A549 (cell line): ENCODE results near the gene EIF2B2. TPM values are rescaled to one million over a fixed set of nuclear protein-coding genes. Genes with fewer than 3 reads are reported as not detected.

ENCODE experiments used
- ATAC-seq, 2 experiments: fragments of 200-7000 bp in 1 of 2; fragments of >200 bp in 1 of 2; cut with Nextera tagmentation in 1 of 2; cut with Tn5 transposase in 1 of 2; 3 replicates each; pipeline versions ENCODE4 v1.8.0 to v1.9.1; 2018 to 2020; ENCODE audit warnings: mild to moderate bottlenecking in 1 of 2, moderate library complexity in 1 of 2
- CTCF ChIA-PET: fragments of 300-600 bp; sonication (Branson Sonifier 250); formaldehyde crosslinking; extraction: SDS; loops from one replicate; lab custom pipeline; 2021; ENCODE audit warnings: antibody characterized with exemption, inconsistent platforms; lab: Yijun Ruan, JAX
- POLR2A ChIA-PET: fragments of 350-600 bp; formaldehyde crosslinking; extraction: SDS; loops from one replicate; lab custom pipeline; 2021; ENCODE audit warnings: antibody characterized with exemption, inconsistent platforms; lab: Yijun Ruan, JAX
- DNase-seq, 2 experiments: peaks; one replicate each; pipeline versions ENCODE4 v3.0.0 to v3.0.0-alpha.2; 2011 to 2016; ENCODE audit warnings: low read depth in 1 of 2, low spot score in 1 of 2
- FAIRE-seq: peaks from 2 replicates; lab custom pipeline; 2011; peaks lifted over from hg19 to GRCh38; lab: Jason Lieb, UNC
- H3K27ac ChIP-seq, 2 experiments: fragments of >200 bp; sonication (Bioruptor Twin); formaldehyde crosslinking; 3 replicates each; pipeline ENCODE4 v1.5.1; 2016 to 2017
- H3K4me1 ChIP-seq: fragments of >200 bp; sonication (Bioruptor Twin); formaldehyde crosslinking; 3 replicates; pipeline ENCODE4 v1.6.1; 2016
- H3K4me2 ChIP-seq: fragments of >200 bp; sonication (Bioruptor Twin); formaldehyde crosslinking; 3 replicates; pipeline ENCODE4 v1.6.1; 2016
- H3K4me3 ChIP-seq: fragments of >200 bp; sonication (Bioruptor Twin); formaldehyde crosslinking; 3 replicates; pipeline ENCODE4 v1.5.1; 2016
- H3K9me3 ChIP-seq: fragments of >200 bp; sonication (Bioruptor Twin); formaldehyde crosslinking; 3 replicates; pipeline ENCODE4 v1.6.1; 2016
- BHLHE40 ChIP-seq: IDR thresholded peaks from 2 replicates; pipeline ENCODE4 v1.6.1; 2012; ENCODE audit warnings: low read depth, low read length, inconsistent platforms
- CBX2 ChIP-seq: fragments of 200-600 bp; sonication (generic); IDR thresholded peaks from 2 replicates; pipeline ENCODE4 v1.6.1; 2016; ENCODE audit warnings: low read depth, mild to moderate bottlenecking, borderline replicate concordance
- CBX8 ChIP-seq: fragments of 200-600 bp; sonication (generic); IDR thresholded peaks from 2 replicates; pipeline ENCODE4 v1.6.1; 2016
- CHD4 ChIP-seq: fragments of 200-600 bp; sonication (generic); IDR thresholded peaks from 2 replicates; pipeline ENCODE4 v1.6.1; 2016; ENCODE audit warnings: antibody characterized with exemption, mild to moderate bottlenecking, borderline replicate concordance
- EP300 ChIP-seq, 2 experiments: fragments of >200 bp; sonication (Bioruptor Twin); formaldehyde crosslinking; IDR thresholded peaks; 2 replicates in 1 of 2; 3 replicates in 1 of 2; pipeline ENCODE4 v1.6.1; 2016 to 2017
- ESRRA ChIP-seq: fragments of 150-350 bp; IDR thresholded peaks from 2 replicates; pipeline ENCODE4 v1.6.1; 2014; ENCODE audit warnings: mild to moderate bottlenecking, low read length, borderline replicate concordance
- FOSL2 ChIP-seq, 2 experiments: fragments of 450-650 bp in 1 of 2; fragments of >200 bp in 1 of 2; sonication (Bioruptor Twin) in 1 of 2; formaldehyde crosslinking; IDR thresholded peaks; 2 replicates each; pipeline versions ENCODE4 v1.5.0 to v1.6.1; 2016 to 2020; ENCODE audit warnings: mild to moderate bottlenecking in 1 of 2, moderate library complexity in 1 of 2
- HEYL ChIP-seq: fragments of 250-450 bp; sonication (Bioruptor Pico); IDR thresholded peaks from 2 replicates; pipeline ENCODE4 v1.8.0; 2021; ENCODE audit warnings: mild to moderate bottlenecking, moderate library complexity
- KDM1A ChIP-seq: fragments of 200-600 bp; sonication (generic); IDR thresholded peaks from 2 replicates; pipeline ENCODE4 v1.6.1; 2016; ENCODE audit warnings: low read depth, mild to moderate bottlenecking
- KDM5A ChIP-seq: fragments of 200-600 bp; sonication (generic); IDR thresholded peaks from 2 replicates; pipeline ENCODE4 v1.6.1; 2016; ENCODE audit warnings: antibody characterized with exemption, mild to moderate bottlenecking
- MAZ ChIP-seq: fragments of 150-350 bp; IDR thresholded peaks from 2 replicates; pipeline ENCODE4 v1.6.1; 2014; ENCODE audit warnings: antibody characterized with exemption, low read depth, low read length, borderline replicate concordance
- MYC ChIP-seq: IDR thresholded peaks from 2 replicates; pipeline ENCODE4 v1.6.1; 2012; ENCODE audit warnings: mild to moderate bottlenecking, inconsistent platforms, low read length, improper control_type of control experiment, borderline replicate concordance
- RCOR1 ChIP-seq: fragments of 150-350 bp; IDR thresholded peaks from 2 replicates; pipeline ENCODE4 v1.6.1; 2014; ENCODE audit warnings: antibody characterized with exemption, low read length, low read depth
- RFX5 ChIP-seq: fragments of 450-650 bp; IDR thresholded peaks from 2 replicates; pipeline ENCODE4 v1.7.1; 2014; ENCODE audit warnings: antibody characterized with exemption, mild to moderate bottlenecking, moderate library complexity
- SMC3 ChIP-seq: fragments of >200 bp; sonication (Bioruptor Twin); formaldehyde crosslinking; IDR thresholded peaks from 3 replicates; pipeline ENCODE4 v1.6.1; 2018; ENCODE audit warnings: inconsistent platforms
- ZNF302 ChIP-seq: fragments of 250-450 bp; sonication (Bioruptor Pico); IDR thresholded peaks from 2 replicates; pipeline ENCODE4 v1.9.0; 2021; ENCODE audit warnings: inconsistent platforms, mild to moderate bottlenecking, moderate library complexity
- WGBS: methylation state at CpG from one replicate; pipeline ENCODE4 v1.1.6; 2017; ENCODE audit errors: missing lambda C conversion rate; 5-methylcytosine and 5-hydroxymethylcytosine counted together
- polyA plus RNA-seq, 4 experiments: library from polyadenylated mRNA; depleted of rRNA in 3 of 4; stranded (reverse); fragments of >200 nt; fragmentation: RNase III in 1 of 4; extraction: RNeasy Plus Mini Kit Qiagen cat#74134 plus additional on column Dnase treatment in 1 of 4; gene quantifications; 2 replicates in 3 of 4; 3 replicates in 1 of 4; pipeline ENCODE4 v1.2.3, GENCODE V29; 2011 to 2017
- TF ChIP-seq, protein P1 (sequence below): IDR thresholded peaks from 2 replicates; pipeline ENCODE4 v1.6.1; 2012
- TF ChIP-seq, protein P2 (sequence below): IDR thresholded peaks from 2 replicates; pipeline ENCODE4 v1.6.1; 2012; ENCODE audit warnings: low read depth, borderline replicate concordance
- TF ChIP-seq, protein P3 (sequence below): fragments of 250-450 bp; sonication (Bioruptor Pico); IDR thresholded peaks from 2 replicates; pipeline ENCODE4 v1.5.0; 2020; ENCODE audit warnings: low read depth, mild to moderate bottlenecking, moderate library complexity
- TF ChIP-seq, protein P4 (sequence below): fragments of 150-350 bp; IDR thresholded peaks from 2 replicates; pipeline ENCODE4 v1.6.1; 2014; ENCODE audit warnings: low read depth, mild to moderate bottlenecking, low read length

Gene EIF2B2
- polyA plus RNA-seq, 2 of the 4 experiments (the other 2 are of a cell fraction) = 88.4 to 116 TPM

DNA sequence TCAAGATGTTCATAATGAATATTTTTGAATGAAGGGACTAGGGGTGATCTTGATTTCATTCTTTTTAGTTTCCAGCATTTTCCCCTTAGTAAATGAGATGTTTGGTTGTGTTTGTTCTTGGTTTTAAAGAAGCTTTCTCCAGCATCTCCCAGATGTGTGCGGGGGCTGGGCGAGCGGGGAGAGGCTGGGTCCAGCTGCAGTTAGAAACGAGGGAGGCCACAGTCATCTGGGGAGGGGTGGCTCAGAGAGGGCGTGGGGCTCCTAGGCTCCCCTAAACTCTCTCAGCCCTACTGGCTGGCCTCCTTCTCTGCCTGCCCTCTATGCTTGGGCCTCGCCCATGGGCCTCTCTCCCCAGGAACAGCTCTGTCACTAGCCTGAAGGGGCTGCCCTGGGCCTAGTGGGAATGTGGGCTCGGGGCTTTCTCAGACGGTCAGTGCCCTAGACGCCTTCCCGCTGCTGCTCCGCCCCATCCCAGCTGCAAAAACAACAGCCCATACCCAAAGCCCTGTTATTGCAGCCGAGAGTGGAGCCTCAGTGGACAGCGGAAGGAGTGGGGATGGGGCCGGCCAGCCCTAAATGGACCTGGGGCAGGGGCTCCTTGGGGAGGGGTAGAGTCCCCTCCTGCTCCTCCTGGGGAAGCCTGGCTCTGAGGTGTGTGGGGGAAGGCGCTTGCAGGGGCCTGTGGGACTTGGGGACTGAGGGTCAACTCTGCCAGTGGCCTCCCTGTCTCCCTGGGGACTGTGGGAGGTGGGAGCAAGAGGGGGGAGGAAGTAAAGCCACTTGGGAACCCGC lies 18.3 kb upstream of the EIF2B2 start (continued):
- TF ChIP-seq, protein P1, sequence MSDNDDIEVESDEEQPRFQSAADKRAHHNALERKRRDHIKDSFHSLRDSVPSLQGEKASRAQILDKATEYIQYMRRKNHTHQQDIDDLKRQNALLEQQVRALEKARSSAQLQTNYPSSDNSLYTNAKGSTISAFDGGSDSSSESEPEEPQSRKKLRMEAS = no peak
- no peak for TF ChIP-seq RFX5

DNA sequence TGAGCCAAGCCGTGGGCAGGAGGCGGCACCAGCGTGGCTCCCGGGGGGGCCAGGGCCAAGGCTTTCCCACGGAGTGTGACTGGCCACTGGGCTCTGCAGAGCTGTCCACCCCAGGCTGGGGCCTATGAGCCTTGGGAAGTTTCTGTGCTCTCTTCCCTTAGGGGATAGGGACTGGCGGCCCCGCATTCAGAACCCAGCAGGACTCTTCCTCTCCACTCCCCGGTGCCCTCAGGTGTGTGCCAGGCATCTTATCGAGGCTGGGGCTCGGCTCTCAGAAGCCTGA lies 17.8 kb upstream of the EIF2B2 start:
- Histone ChIP-seq H3K4me3 (no peak overlapping the region), H3K9me3 (no peaks in the 10 kb centered on the region), H3K4me2 (no peak overlapping the region), H3K4me1 (no peaks in the 10 kb centered on the region), H3K27ac (no peak overlapping the region)
- TF ChIP-seq, protein P2, sequence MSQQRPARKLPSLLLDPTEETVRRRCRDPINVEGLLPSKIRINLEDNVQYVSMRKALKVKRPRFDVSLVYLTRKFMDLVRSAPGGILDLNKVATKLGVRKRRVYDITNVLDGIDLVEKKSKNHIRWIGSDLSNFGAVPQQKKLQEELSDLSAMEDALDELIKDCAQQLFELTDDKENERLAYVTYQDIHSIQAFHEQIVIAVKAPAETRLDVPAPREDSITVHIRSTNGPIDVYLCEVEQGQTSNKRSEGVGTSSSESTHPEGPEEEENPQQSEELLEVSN = no peak
- TF ChIP-seq RCOR1 = no peak
- TF ChIP-seq CBX2 = no peak
- no peak for TF ChIP-seq HEYL (CRISPR knock-in tag)
- no peak for TF ChIP-seq EP300 (IDR thresholded peaks at IDR 0.05)
- TF ChIP-seq CBX8 = no peak
- TF ChIP-seq MAZ = no peak
- no peak for TF ChIP-seq KDM1A
- TF ChIP-seq KDM5A = no peak
- TF ChIP-seq, protein P1 = no peak
- TF ChIP-seq SMC3 = no peak
- TF ChIP-seq, protein P3, sequence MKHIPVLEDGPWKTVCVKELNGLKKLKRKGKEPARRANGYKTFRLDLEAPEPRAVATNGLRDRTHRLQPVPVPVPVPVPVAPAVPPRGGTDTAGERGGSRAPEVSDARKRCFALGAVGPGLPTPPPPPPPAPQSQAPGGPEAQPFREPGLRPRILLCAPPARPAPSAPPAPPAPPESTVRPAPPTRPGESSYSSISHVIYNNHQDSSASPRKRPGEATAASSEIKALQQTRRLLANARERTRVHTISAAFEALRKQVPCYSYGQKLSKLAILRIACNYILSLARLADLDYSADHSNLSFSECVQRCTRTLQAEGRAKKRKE (CRISPR knock-in tag) = no peak
- TF ChIP-seq ZNF302 (CRISPR knock-in tag) = no peak
- no peak for TF ChIP-seq MYC
- no peak for TF ChIP-seq FOSL2 (IDR thresholded peaks at IDR 0.05)
- no peak for TF ChIP-seq FOSL2 (CRISPR knock-in tag; IDR thresholded peaks at IDR 0.05)
- TF ChIP-seq BHLHE40 = no peak
- no peak for DNase-seq
- ATAC-seq = no peak; a peak in 1 of 6 replicates
- 86% methylated on average over 6 of the region's 10 CpGs for WGBS
- ChIA-PET POLR2A (no interaction called here), CTCF (interaction anchor here (0.7 to 2.4 kb wide), 2 partner anchors 9 to 104 kb away, joined by 3 to 7 read pairs; no protein-coding TSS in a partner anchor)
- no peak for FAIRE-seq

DNA sequence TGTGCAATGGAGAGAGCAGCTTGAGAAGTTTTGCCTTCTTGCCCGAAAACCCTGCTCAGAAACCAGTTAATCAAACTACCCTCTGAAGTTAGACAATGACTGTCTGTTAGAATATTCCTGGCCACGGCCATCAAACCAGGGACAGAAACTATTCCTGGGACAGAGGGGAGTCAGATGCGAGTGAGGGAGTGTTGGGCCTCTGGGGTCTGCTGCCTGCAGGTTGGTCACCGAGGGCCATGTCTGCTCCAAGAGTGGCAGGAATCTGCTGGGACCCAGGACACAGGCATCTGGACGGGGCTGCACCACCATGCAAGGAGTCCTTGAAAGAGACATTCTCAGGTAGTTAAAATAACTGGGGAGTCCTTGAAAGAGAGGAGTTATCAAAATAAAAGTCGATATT lies 16.9 kb upstream of the EIF2B2 start:
- no peaks in the 10 kb centered on the region for H3K9me3 ChIP-seq
- WGBS = 71% methylated on average over 6 of the region's 6 CpGs
- TF ChIP-seq ESRRA (no peak), RCOR1 (no peak), CHD4 (no peak), CBX8 (no peak), SMC3 (no peak), ZNF302 (CRISPR knock-in tag) (no peak), KDM1A (no peak)
- TF ChIP-seq, protein P4, sequence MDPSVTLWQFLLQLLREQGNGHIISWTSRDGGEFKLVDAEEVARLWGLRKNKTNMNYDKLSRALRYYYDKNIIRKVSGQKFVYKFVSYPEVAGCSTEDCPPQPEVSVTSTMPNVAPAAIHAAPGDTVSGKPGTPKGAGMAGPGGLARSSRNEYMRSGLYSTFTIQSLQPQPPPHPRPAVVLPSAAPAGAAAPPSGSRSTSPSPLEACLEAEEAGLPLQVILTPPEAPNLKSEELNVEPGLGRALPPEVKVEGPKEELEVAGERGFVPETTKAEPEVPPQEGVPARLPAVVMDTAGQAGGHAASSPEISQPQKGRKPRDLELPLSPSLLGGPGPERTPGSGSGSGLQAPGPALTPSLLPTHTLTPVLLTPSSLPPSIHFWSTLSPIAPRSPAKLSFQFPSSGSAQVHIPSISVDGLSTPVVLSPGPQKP = no peak
- H3K27ac ChIP-seq = no peak overlapping the region
- ATAC-seq = no peak
- DNase-seq = no peak
- ChIA-PET POLR2A (no interaction called here), CTCF (interaction anchor here (0.6 to 2.4 kb wide), 2 partner anchors 40 to 103 kb away, joined by 3 to 7 read pairs; no protein-coding TSS in a partner anchor)
- no peaks in the 10 kb centered on the region for H3K4me1 ChIP-seq
- no peak overlapping the region for H3K4me3 ChIP-seq
- no peak for FAIRE-seq
- H3K4me2 ChIP-seq = no peak overlapping the region
